ENCODE results near the gene CELF1.

The CELF1 gene

DNA sequence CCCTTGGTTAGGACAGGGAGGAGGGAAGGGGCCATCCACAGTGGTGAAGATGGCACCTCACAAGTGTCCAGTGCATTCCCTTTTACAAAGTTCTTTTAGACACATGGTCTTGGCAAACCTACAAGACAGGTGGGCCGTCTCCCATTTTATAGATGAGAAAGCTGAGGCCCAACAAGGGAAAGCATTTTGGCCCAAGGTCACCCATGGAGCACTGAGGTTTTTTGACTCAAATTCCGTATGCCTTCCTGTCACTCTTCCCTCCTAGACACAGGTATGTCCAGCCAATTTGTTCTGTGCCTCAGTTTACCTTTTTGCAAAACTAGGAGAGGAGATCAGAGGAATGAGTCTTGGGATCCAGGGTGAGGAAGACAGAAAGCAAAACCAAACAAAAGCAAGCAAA is 40.0 kb upstream of the CELF1 start:
- TF ChIP-seq, protein P1, sequence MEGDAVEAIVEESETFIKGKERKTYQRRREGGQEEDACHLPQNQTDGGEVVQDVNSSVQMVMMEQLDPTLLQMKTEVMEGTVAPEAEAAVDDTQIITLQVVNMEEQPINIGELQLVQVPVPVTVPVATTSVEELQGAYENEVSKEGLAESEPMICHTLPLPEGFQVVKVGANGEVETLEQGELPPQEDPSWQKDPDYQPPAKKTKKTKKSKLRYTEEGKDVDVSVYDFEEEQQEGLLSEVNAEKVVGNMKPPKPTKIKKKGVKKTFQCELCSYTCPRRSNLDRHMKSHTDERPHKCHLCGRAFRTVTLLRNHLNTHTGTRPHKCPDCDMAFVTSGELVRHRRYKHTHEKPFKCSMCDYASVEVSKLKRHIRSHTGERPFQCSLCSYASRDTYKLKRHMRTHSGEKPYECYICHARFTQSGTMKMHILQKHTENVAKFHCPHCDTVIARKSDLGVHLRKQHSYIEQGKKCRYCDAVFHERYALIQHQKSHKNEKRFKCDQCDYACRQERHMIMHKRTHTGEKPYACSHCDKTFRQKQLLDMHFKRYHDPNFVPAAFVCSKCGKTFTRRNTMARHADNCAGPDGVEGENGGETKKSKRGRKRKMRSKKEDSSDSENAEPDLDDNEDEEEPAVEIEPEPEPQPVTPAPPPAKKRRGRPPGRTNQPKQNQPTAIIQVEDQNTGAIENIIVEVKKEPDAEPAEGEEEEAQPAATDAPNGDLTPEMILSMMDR (IDR thresholded peaks at IDR 0.05) = no peak
- no peak for TF ChIP-seq ZFX (IDR thresholded peaks at IDR 0.05; ENCODE audit: borderline replicate concordance)
- H3K27ac ChIP-seq = no peak overlapping the region

DNA sequence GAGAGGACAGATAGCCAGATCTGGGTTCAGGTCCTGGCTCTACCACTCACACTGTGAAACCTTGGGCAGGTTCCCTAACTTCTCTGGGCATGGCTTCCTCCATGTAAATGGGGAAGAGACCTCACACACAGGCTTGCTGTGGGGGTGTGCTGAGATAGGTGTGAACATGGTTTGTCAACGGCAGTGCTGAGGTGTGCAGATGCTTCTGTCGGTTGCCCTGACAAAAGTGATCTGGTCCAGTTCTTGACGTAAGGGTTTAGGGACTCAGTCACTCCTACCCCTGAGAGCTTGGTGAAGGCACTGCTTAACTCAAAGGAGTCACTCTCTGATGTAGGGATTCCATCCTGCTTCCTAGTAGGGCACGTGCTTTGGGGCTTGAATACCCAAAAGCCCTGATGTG is 39.3 kb upstream of the CELF1 start:
- no peak for TF ChIP-seq ZFX (IDR thresholded peaks at IDR 0.05; ENCODE audit: borderline replicate concordance)
- TF ChIP-seq, protein P1 (IDR thresholded peaks at IDR 0.05) = no peak

DNA sequence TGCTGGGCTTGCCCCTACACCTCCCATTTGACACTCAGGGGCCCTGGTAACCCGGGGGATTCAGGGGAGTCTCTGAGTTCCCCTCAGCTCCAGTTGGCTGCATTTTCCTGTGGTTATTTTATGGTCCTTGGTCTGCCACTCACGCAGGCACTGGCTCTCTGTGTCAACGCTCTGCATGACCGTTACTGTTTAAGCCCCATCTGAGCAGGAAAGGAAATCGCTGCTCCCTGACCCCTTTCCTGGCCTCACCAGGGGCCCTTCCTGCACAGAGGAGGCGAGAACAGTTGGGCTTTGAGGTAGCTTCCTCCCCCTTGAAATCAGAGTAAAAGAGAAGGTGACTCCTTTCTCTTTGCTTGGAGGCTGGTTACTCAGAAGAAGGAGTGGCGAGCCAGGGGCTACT is 38.8 kb upstream of the CELF1 start:
- no peak for TF ChIP-seq ZFX (IDR thresholded peaks at IDR 0.05; ENCODE audit: borderline replicate concordance)
- TF ChIP-seq, protein P1 (IDR thresholded peaks at IDR 0.05) = no peak
- no peak overlapping the region for H3K27ac ChIP-seq

More for the DNA sequence above, 39.3 kb upstream of the CELF1 start:
- H3K27ac ChIP-seq = no peak overlapping the region

DNA sequence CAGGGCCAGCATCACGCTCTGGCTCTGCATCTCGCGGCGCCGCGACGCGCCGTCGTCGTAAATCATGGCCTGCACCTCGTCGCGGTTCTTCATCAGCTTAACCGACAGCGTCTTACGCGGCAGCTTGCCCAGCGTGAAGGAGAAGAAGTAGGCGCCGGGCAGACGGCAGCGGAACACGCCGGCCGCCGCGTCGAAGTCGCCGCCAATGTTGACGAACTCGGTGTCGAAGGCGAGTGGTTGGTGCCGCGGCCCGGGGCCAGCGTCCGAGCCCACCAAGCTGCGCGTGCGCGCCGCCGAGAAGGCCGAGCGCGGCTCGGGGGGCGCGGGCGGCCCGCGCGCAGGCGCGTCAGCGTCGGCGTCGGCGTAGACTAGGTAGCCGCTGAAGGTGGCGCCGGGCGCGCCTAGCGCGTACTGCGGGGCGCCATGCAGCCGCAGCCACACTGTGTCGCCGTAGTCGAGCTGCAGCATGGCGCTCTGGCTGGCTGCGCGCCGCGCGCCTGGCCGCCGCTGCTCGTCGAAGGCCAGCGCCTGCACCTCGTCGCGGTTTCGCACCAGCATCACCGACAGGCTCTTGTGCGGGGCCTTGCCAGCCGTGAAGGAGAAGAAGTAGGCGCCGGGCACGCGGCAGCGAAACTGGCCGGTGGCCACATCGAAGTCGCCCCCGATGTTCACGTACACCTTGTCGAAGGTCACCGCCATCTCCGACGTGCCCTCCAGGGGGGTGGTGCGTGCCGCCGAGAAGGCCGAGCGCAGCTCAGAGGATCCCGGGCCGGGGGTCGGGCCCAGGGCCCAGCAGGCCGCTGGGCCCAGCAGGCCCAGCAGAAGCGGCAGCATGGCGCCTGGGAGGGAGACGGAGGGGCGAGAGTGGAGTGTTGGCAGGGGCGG is 37.3 kb upstream of the CELF1 start:
- TF ChIP-seq ZFX (IDR thresholded peaks at IDR 0.05; ENCODE audit: borderline replicate concordance) = no peak
- TF ChIP-seq, protein P1 (IDR thresholded peaks at IDR 0.05) = no peak
- no peak overlapping the region for H3K27ac ChIP-seq

DNA sequence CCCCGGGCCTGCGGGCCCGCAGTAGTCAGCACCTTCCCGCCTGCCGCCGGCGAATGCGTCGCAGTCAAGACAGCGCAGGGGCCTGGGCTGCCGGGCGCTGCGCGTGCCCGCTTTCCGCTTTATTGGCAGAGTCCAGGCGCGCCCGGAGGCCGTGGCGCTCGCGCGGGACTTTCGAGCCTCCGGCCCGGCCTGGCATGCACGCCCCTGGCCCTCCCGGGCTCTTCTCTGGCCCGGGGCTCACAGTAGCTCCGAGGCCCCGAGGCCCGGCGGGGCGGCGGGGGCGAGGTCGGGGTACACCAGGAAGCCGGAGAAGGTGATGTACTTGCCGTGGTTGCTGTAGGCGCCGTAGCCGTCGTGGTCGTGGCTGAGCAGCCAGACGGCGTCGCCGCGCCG is 36.6 kb upstream of the CELF1 start:
- no peak overlapping the region for H3K27ac ChIP-seq
- TF ChIP-seq, protein P1 (IDR thresholded peaks at IDR 0.05) = no peak

DNA sequence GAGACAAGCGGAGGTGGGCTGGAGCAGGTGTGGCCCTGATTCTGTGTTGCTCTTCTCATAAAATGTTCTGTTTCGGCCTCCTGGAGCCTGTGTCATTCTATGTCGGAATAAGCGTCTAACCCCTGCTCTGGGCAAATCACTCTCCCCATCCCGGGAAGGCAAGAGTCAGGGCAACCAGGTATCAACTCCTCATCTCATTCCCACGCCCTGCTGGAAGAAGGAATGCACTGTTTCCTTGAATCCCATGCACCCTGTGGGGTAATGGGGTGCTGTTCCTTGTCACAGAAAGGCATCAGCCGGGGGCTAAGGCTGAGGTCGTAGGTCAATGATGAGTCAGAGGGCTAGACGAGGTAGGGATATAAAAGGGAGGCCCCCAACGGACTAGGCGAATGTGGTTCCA is 36.2 kb upstream of the CELF1 start:
- H3K27ac ChIP-seq = no peak overlapping the region
- TF ChIP-seq, protein P1 (IDR thresholded peaks at IDR 0.05) = no peak
- TF ChIP-seq ZFX (IDR thresholded peaks at IDR 0.05; ENCODE audit: borderline replicate concordance) = no peak

DNA sequence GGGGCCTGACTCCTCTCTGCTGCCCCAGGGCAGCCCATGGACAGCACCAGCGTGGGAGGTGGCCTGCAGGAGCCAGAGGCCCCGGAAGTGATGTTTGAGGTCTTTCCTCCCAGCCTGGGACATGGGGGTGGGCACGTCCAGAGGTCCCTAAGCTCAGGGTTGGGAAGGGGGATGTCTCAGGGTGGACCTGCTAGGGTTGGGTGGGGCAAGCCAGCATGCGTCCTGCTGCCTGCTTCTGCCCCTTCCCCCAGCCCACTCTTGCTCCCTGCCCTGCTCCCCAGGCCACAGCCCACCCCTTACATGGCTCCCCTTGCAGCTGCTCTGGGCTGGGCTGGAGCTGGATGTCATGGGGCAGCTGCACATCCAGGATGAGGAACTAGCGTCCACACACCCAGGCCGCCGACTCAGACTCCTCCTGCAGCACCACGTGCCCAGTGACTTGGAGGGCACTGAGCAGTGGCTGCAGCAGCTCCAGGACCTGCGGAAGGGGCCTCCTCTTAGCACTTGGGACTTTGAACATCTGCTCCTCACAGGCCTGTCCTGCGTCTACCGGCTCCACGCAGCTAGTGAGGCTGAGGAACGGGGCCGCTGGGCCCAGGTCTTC is 34.9 kb upstream of the CELF1 start:
- TF ChIP-seq, protein P1 (IDR thresholded peaks at IDR 0.05) = no peak
- no peak for TF ChIP-seq ZFX (IDR thresholded peaks at IDR 0.05; ENCODE audit: borderline replicate concordance)
- no peak overlapping the region for H3K27ac ChIP-seq

Data from 22Rv1 (cell line).